Astrocyte of the cerebellum (primary cell): ENCODE measurements around the gene TMPRSS4.

Experiments used
- DNase-seq: peaks from one replicate; pipeline ENCODE4 v3.0.0-alpha.2; 2011; ENCODE audit warnings: low read depth
- H3K4me3 ChIP-seq: 2 replicates; pipeline ENCODE4 v1.5.1; 2011; ENCODE audit warnings: mild to moderate bottlenecking, low read depth, low read length, moderate library complexity
- CTCF ChIP-seq: IDR thresholded peaks from 2 replicates; pipeline ENCODE4 v1.5.1; 2012; ENCODE audit warnings: low read length, low read depth, moderate library complexity, mild to moderate bottlenecking; ENCODE audit errors: missing control alignments
- in situ Hi-C: cut with HindIII; loops from 2 replicates; pipeline ENCODE4 v1.10.0; 2017; ENCODE audit warnings: low sequenced_read_pairs

Gene TMPRSS4

GRCh38 chr11:118151431-118151830 lies 74.6 kb downstream of the TMPRSS4 start:
- no peak for TF ChIP-seq CTCF
- in situ Hi-C loops = no loop called here
- DNase-seq = no peak
- H3K4me3 ChIP-seq = no peak overlapping the region

GRCh38 chr11:118152020-118152551 lies 75.2 kb downstream of the TMPRSS4 start:
- no peak for DNase-seq
- H3K4me3 ChIP-seq = peak overlapping the region; percentile 43
- in situ Hi-C loops = no loop called here
- TF ChIP-seq CTCF = no peak

DNA sequence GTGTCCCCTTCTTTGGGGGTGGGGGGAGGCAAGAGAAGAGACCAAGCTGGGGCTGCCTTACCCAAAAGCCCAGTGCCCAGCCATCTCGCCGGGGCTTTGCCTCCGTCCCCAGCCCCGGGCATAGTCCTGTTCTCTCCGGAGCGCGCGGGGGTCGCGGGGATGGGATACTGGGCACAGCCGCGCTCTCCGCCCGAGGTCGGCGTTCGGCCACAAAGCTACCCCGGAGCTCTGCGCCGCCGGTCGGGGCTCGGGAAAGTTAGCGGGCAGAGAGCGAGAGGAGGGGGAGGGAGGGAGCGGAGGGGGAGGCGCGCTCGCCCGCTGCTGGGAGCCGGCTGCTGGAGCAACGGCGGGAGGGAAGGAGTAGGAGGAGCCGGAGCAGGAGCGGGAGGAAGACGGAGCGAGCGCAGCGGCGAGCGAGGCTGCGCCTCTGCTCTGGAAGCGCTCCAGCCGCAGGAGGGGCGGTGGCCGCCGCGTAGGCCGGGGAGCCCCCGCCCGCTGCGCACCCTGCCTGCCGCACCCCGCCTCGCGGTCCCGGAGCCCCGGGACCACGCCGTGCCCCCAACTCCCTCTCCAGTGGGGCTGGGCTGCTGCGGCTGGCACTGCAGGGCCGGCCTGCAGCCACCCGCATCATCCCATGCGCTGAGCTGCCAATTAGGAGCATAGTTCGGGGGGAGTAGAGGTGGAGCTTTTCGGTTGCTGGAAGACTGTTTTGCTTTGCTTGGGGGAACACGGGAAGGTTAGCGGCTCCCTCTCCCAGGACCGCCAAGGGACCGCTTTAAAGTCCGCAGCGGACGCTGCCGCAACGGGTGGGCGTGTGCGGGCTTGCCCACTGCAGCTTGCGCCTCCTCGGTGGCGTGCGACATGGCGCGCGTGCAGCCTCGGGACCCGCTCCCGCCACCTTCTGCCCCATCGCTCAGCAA lies 75.9 kb downstream of the TMPRSS4 start, which contains the start of gene SCN4B:
Gene SCN4B, minus strand, starts transcription at position 272 of the 920 bp plus-strand sequence. Its CDS starts 150 bp downstream, at position 122.
- DNase-seq = no peak
- in situ Hi-C loops = no loop called here
- H3K4me3 ChIP-seq = peak within 1 kb of the TSS; percentile 43
- TF ChIP-seq CTCF = no peak

- TF ChIP-seq CTCF = no peak
- in situ Hi-C loops = no loop called here
- peak overlapping the region; percentile 43 for H3K4me3 ChIP-seq
- no peak for DNase-seq
Measured at GRCh38 chr11:118153516-118153915, 76.6 kb downstream of the TMPRSS4 start.

GRCh38 chr11:118153976-118154375 lies 77.1 kb downstream of the TMPRSS4 start:
- in situ Hi-C loops = no loop called here
- H3K4me3 ChIP-seq = no peak overlapping the region
- TF ChIP-seq CTCF = no peak
- DNase-seq = no peak

DNA sequence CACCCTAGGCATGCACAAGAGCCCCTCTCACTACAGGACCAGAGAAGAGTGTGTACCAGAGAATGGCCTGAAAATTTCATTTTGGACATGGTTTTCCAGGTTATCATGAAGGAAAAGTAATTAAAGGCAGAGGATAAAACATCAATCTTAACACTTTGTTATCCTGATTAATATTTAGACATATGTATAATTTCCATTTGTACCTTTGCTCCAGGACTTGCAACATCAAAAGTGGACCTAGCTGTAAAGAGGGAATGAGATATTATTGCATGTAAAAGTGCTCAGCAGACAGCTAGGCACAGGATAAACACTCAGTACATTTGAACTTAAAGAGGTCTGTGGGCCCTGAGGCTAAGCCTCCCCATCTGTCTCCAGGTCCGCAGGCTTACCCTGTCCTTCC lies 77.8 kb downstream of the TMPRSS4 start:
- DNase-seq = no peak
- no peak for TF ChIP-seq CTCF
- in situ Hi-C loops = no loop called here
- H3K4me3 ChIP-seq = no peak overlapping the region
